Measurements from ENCODE around the gene KRTAP12-4.

Gene KRTAP12-4

GRCh38 chr21:44606495-44606894 is 48.0 kb downstream of the KRTAP12-4 start:
- no peak for DNase-seq

All from NCI-H446 treated with DMSO at 0.1 percent for 48 hours (cell line).